COLO668 (cell line): ENCODE measurements around the gene BAIAP2L1.

ENCODE experiments used
- DNase-seq: peaks from one replicate; lab custom pipeline; 2025; ENCODE audit not compliant: unreplicated experiment; lab: John Stamatoyannopoulos, UW

BAIAP2L1 gene

DNA sequence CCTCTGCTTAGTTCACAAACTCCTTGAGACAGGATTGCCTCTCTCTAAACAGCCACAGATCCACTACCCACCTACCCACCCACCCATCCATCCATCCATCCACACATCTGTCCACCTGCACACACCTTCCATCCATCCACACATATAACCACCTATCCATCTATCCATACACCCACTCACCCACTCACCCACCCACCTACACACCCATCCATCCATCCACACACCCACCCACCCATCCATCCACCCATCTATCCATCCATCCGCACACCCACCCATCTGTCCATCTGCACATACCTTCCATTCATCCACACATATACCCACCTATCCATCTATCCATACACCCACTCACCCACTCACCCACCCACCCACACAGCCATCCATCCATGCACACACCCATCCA lies 158.5 kb downstream of the BAIAP2L1 start:
- DNase-seq = no peak

DNA sequence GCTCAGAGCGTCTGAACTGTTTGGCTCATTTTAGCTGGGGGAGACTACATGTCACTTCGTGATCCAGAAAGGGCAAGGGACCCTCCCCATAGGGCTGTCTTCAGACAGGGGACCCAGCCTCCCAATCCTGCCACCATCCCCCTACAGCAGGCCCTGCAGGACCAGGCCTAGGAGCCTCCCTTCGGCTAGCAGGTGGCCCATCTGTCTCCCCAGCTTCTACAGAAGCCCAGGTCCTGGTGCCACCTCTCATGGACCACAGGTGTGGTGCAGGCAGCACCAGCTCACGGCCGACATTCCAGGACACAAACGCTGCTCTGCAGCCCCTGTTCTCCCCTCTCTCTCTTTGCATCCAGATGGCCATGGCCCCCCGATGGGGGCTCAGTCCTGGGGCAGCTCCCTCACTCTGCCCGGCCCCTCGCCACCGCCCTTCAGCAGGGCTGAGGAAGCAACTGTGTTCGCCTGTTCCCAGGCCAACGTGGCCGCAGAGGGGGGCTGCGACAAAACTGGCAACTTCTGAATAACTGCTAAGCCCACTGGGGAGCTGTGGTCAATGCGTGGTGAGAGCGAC lies 159.1 kb downstream of the BAIAP2L1 start:
- no peak for DNase-seq
